Subcutaneous abdominal adipose tissue (tissue), 5 donors: ENCODE measurements around the gene ELMOD3.
"Not testable (repeated sequence)": the region's sequence is repeated elsewhere in the genome, so short reads cannot be mapped to it uniquely, and the experiment has no call there.

ENCODE experiments used
- H3K27ac ChIP-seq: one replicate; pipeline ENCODE4 v1.7.0; 2013; ENCODE audit warnings: low read depth, mild to moderate bottlenecking, inconsistent platforms, low read length, moderate library complexity
- H3K27me3 ChIP-seq, 5 donors: one replicate each; pipeline ENCODE4 v1.7.0; 2013; ENCODE audit warnings: low read length in 5 of 5, inconsistent platforms in 1 of 5; ENCODE audit not compliant: control insufficient read depth in 5 of 5, insufficient read depth in 4 of 5
- H3K36me3 ChIP-seq, 5 donors: one replicate each; pipeline ENCODE4 v1.7.0; 2013; ENCODE audit warnings: low read length in 5 of 5; ENCODE audit not compliant: control insufficient read depth in 5 of 5, insufficient read depth in 5 of 5
- H3K4me1 ChIP-seq, 5 donors: one replicate each; pipeline ENCODE4 v1.7.0; 2013; ENCODE audit warnings: low read length in 5 of 5, mild to moderate bottlenecking in 3 of 5, moderate library complexity in 1 of 5; ENCODE audit not compliant: control insufficient read depth in 5 of 5, insufficient read depth in 5 of 5
- H3K4me3 ChIP-seq, 5 donors: one replicate each; pipeline ENCODE4 v1.7.0; 2013; ENCODE audit warnings: low read length in 5 of 5, low read depth in 1 of 5
- H3K9ac ChIP-seq, 5 donors: one replicate each; pipeline ENCODE4 v1.7.0; 2013; ENCODE audit warnings: low read length in 5 of 5, mild to moderate bottlenecking in 4 of 5, moderate library complexity in 3 of 5
- H3K9me3 ChIP-seq, 5 donors: one replicate each; pipeline ENCODE4 v1.7.0; 2013; ENCODE audit warnings: low read length in 5 of 5; ENCODE audit not compliant: control insufficient read depth in 5 of 5
- donor health status: healthy.
- donor health status: healthy.
- donor health status: healthy.
- donor health status: healthy.
- donor health status: healthy.

ELMOD3 gene

GRCh38 chr2:85354286-85355072, at the start of gene ELMOD3, which contains the start of gene RETSAT:
ELMOD3 (plus strand) TSS chr2:85354769; CDS start chr2:85357199, 2,430 bp downstream.
RETSAT (minus strand) TSS chr2:85354528; CDS start chr2:85354507, 21 bp downstream.
- H3K36me3 ChIP-seq, result peaks cover 0 to 33% (median 27%) of the 10 kb centered on the region in 5 donors
- no peaks in the 10 kb centered on the region for H3K27me3 ChIP-seq
- peak within 1 kb of the TSS; percentile 86 to 98 (median 91) for H3K4me3 ChIP-seq
- H3K9me3 ChIP-seq, result no peaks in the 10 kb centered on the region
- peak within 1 kb of the TSS; percentile 88 to 98 (median 95) for H3K9ac ChIP-seq
- H3K27ac ChIP-seq, result peak within 1 kb of the TSS; percentile 96
- H3K4me1 ChIP-seq, result peaks cover 5 to 86% (median 72%) of the 10 kb centered on the region in 5 donors

GRCh38 chr2:85307527-85307897, 47.1 kb upstream of the ELMOD3 start:
- peak overlapping the region in 1 of 5 donors; percentile 27 for H3K4me3 ChIP-seq
- no peaks in the 10 kb centered on the region for H3K9me3 ChIP-seq
- no peaks in the 10 kb centered on the region for H3K27me3 ChIP-seq
- no peak overlapping the region for H3K27ac ChIP-seq
- peak overlapping the region in 1 of 5 donors; percentile 2 for H3K9ac ChIP-seq
- H3K4me1 ChIP-seq, result peaks cover 0 to 28% (median 18%) of the 10 kb centered on the region in 5 donors
- peaks cover 0 to 62% (median 60%) of the 10 kb centered on the region in 5 donors for H3K36me3 ChIP-seq

- Histone ChIP-seq H3K36me3 (peaks cover 0 to 58% (median 56%) of the 10 kb centered on the region in 5 donors), H3K4me1 (peaks cover 0 to 28% (median 18%) of the 10 kb centered on the region in 5 donors), H3K27me3 (no peaks in the 10 kb centered on the region), H3K9ac (no peak overlapping the region), H3K4me3 (no peak overlapping the region), H3K9me3 (no peaks in the 10 kb centered on the region), H3K27ac (no peak overlapping the region)
These were observed 46.4 kb upstream of the ELMOD3 start for GRCh38 chr2:85308201-85308600.

DNA sequence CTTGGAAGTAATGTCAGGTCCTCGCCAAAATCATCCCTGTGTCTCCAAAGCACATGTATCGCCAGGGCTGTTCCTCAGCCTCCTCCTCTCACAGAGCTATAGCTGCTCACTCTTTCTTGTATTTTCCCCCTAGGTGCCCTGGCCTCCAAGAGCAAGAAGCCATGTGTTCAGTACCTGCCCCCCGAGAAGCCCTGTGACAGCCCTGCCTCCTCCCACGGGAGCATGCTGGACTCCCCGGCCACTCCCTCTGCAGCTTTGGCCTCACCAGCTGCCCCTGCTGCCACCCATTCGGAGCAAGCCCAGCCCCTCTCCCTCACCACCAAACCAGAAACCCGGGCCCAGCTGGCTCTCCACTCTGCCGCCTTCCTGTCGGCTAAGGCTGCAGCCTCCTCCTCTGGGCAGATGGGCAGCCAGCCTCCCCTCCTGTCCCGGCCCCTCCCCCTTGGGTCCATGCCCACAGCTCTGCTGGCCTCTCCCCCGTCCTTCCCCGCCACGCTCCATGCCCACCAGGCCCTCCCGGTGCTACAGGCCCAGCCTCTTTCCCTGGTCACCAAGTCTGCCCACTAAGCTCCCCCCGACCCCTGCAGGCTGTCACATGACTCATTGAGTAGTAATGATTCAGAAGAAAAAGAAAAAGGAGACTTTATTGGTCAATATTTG, 45.5 kb upstream of the ELMOD3 start:
- peaks cover 0 to 51% (median 48%) of the 10 kb centered on the region in 5 donors for H3K36me3 ChIP-seq
- peak overlapping the region in 1 of 5 donors; percentile 8 for H3K4me3 ChIP-seq
- no peaks in the 10 kb centered on the region for H3K27me3 ChIP-seq
- H3K4me1 ChIP-seq, result peaks cover 0 to 28% (median 18%) of the 10 kb centered on the region in 5 donors
- H3K27ac ChIP-seq, result peak overlapping the region; percentile 10
- H3K9ac ChIP-seq, result peak overlapping the region in 1 of 5 donors; percentile 12
- no peaks in the 10 kb centered on the region for H3K9me3 ChIP-seq

- Histone ChIP-seq H3K27ac (peak overlapping the region; percentile 10), H3K36me3 (peaks cover 0 to 51% (median 46%) of the 10 kb centered on the region in 5 donors), H3K27me3 (no peaks in the 10 kb centered on the region), H3K9ac (no peak overlapping the region), H3K9me3 (no peaks in the 10 kb centered on the region), H3K4me3 (peak overlapping the region in 1 of 5 donors; percentile 8), H3K4me1 (peaks cover 0 to 30% (median 18%) of the 10 kb centered on the region in 5 donors)
These were observed 44.8 kb upstream of the ELMOD3 start for GRCh38 chr2:85309699-85310321.

DNA sequence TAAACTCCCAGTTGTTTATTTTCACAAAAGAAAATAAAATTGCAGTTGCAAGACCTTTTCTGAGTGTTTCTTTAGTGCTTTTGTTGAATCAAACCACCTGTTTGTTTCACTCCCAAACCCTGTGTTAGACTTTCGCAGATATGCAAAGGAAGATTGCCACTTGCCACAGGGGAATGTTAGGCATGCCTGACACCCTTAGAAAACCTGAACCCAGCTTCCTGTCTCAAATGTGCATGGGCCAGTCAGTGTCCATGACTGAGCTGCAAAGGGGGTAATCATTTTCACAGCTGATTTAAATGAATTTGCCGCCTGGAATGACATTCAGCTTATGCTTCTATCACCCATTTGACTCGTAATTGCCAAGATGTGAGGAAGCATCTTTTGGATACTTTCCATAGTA, 44.2 kb upstream of the ELMOD3 start:
- Histone ChIP-seq H3K27me3 (no peaks in the 10 kb centered on the region), H3K4me3 (no peak overlapping the region), H3K4me1 (peaks cover 0 to 30% (median 18%) of the 10 kb centered on the region in 5 donors), H3K36me3 (peaks cover 0 to 51% (median 45%) of the 10 kb centered on the region in 5 donors), H3K9me3 (no peaks in the 10 kb centered on the region), H3K27ac (no peak overlapping the region), H3K9ac (no peak overlapping the region)

DNA sequence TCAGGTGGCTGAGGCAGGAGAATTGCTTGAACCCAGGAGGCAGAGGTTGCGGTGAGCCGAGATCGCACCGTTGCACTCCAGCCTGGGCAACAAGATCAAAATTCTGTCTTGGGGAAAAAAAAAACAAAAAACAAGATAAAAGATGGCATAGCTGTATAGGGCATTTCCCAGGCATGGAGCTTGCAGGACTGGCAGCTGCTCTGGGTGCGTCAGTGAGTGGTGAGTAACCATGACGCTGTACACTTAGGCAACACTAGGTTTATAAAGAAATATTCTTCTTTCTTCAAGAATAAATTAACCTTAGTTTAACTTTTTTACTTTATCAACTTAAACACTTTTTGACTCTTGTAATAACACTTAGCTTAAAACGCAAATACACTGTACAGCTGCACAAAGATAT, 42.2 kb upstream of the ELMOD3 start:
- Histone ChIP-seq H3K4me1 (peaks cover 0 to 20% (median 10%) of the 10 kb centered on the region in 5 donors), H3K27me3 (no peaks in the 10 kb centered on the region), H3K4me3 (no peak overlapping the region), H3K36me3 (peaks cover 0 to 53% (median 36%) of the 10 kb centered on the region in 5 donors), H3K9ac (no peak overlapping the region), H3K9me3 (no peaks in the 10 kb centered on the region), H3K27ac (no peak overlapping the region)

- no peak overlapping the region for H3K9ac ChIP-seq
- no peak overlapping the region for H3K4me3 ChIP-seq
- no peaks in the 10 kb centered on the region for H3K9me3 ChIP-seq
- H3K36me3 ChIP-seq, result peaks cover 0 to 45% (median 29%) of the 10 kb centered on the region in 5 donors
- H3K27ac ChIP-seq, result no peak overlapping the region
- H3K4me1 ChIP-seq, result peaks cover 3 to 18% (median 12%) of the 10 kb centered on the region in 5 donors
- H3K27me3 ChIP-seq, result no peaks in the 10 kb centered on the region
These were observed 39.7 kb upstream of the ELMOD3 start for GRCh38 chr2:85314884-85315242.

GRCh38 chr2:85315921-85316320, 38.6 kb upstream of the ELMOD3 start:
- H3K27ac ChIP-seq, H3K9ac ChIP-seq, H3K4me3 ChIP-seq, H3K9me3 ChIP-seq, H3K27me3 ChIP-seq: not testable (repeated sequence)
- H3K36me3 ChIP-seq, result peaks cover 7 to 51% (median 36%) of the 10 kb centered on the region in 5 donors
- H3K4me1 ChIP-seq, result peaks cover 3 to 22% (median 12%) of the 10 kb centered on the region in 5 donors
